Measurements from ENCODE around the gene TNFRSF4. TPM values are rescaled to one million over a fixed set of nuclear protein-coding genes. Genes with fewer than 3 reads are reported as not detected.

The TNFRSF4 gene
- total RNA-seq, 1 donor from 2014 or later = 0.40 TPM

DNA sequence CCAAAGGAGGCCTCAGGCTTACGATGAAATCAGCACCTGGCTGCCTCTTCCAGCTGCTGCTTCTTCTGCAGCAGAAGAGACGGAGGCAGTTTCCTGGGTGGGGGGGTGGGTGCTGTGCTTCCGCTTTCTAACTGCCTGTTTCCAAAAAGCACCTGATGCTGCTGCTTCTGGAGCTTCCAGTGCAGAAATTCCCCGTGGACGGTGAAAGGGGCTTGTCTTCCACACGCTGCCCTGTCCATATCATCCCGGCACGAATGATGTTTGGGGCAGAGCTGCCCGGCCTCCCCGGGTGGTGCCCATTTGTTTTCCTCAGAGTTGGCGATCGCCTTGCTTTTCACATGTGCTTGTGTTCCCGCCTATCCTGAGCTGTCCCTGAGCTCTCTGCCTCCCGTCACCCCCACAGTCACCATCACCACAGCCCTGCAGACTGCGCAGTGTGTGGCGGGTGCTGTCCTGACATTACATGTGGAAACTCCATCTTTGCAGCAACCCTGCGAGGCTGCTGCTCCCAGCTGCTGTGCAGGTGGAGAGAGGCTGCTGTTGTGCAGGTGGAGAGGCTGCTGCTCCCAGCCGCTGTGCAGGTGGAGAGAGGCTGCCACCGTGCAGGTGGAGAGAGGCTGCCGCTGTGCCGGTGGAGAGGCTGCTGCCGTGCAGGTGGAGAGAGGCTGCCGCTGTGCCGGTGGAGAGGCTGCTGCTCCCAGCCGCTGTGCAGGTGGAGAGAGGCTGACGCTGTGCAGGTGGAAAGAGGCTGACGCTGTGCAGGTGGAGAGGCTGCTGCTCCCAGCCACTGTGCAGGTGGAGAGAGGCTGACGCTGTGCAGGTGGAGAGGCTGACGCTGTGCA lies 38.5 kb downstream of the TNFRSF4 start:
- H3K4me3 ChIP-seq (ENCODE audit: low read depth, low read length) = no peak overlapping the region
- TF ChIP-seq, protein P1, sequence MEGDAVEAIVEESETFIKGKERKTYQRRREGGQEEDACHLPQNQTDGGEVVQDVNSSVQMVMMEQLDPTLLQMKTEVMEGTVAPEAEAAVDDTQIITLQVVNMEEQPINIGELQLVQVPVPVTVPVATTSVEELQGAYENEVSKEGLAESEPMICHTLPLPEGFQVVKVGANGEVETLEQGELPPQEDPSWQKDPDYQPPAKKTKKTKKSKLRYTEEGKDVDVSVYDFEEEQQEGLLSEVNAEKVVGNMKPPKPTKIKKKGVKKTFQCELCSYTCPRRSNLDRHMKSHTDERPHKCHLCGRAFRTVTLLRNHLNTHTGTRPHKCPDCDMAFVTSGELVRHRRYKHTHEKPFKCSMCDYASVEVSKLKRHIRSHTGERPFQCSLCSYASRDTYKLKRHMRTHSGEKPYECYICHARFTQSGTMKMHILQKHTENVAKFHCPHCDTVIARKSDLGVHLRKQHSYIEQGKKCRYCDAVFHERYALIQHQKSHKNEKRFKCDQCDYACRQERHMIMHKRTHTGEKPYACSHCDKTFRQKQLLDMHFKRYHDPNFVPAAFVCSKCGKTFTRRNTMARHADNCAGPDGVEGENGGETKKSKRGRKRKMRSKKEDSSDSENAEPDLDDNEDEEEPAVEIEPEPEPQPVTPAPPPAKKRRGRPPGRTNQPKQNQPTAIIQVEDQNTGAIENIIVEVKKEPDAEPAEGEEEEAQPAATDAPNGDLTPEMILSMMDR (conservative IDR thresholded peaks at IDR 0.05; ENCODE audit: low read depth, low read length) = no peak
- DNase-seq (ENCODE audit: low read depth) = no peak

DNA sequence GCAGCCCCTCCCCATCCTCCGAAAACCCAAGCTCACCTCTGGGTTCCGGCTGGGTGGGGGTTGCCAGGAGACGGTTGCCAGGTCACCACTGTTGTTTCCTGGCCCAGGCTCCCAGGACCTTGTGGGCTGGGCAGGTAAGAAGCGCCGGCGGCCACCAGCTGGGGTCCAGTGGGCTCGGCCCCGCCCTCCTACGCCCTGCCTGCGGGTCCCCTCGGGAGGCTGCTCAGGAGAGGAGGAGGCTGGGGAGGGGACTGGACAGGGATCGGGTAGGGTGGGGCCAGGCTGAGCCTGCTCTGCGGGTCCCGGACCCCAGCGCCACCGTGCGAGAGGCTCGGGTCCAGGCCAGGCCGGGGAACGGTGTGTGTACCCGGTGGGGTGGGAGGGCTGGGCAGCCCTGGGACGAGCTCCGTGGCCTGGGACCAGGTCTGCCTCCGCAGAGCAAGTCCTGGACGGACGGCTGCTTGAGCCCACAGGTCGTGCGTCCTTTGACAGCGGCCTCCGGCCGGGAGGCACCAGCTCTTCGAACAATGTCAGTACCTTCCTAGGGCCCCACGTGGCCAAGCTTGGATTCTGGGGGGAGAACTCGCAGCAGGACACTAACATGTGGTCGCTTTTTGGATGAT lies 40.0 kb downstream of the TNFRSF4 start, which contains the start of gene TTLL10:
TTLL10 (plus strand) TSS at position 88 of the 623 bp plus-strand sequence. CDS start 5,336 bp downstream, outside the sequence.
- DNase-seq (ENCODE audit: low read depth) = no peak
- no peak within 1 kb of the TSS for H3K4me3 ChIP-seq (ENCODE audit: low read depth, low read length)
- TF ChIP-seq, protein P1 (conservative IDR thresholded peaks at IDR 0.05; ENCODE audit: low read depth, low read length) = no peak

DNA sequence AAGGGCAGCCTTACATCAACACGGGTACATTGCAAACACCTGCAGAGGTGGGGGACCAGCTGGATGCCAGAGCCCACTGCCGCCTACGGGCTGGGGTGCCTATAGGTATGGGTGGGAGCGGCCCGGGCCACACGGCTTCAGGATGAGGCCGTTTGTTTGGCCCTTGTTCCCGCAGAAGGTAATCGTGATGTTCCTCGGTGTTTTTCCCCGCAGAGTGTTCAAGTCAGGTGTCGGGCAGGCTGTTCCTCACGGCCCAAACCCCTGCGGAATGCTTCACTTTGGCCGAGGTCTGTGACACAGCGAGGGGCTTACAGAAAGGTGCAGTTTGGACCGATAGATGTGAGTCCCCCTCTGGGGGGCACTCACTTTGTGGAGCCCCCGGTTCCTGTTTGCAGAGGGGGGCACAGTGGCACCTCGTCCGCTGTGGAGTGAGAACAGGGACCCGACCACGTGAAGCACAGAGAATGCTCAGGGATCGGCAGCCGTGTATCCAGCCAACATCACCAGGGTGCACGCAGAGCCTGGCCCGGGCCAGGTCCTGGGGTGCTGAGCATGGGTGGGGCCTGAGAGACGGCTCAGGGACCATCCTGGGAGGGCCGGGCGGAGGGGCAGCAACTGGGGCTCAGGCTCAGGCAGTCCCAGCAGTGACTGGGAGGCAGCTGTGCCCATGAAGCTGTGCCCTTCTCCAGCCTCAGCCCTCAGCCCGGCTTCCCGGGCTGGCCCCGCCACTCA lies 40.7 kb downstream of the TNFRSF4 start:
- TF ChIP-seq, protein P1 (conservative IDR thresholded peaks at IDR 0.05; ENCODE audit: low read depth, low read length) = no peak
- DNase-seq (ENCODE audit: low read depth) = no peak
- no peak overlapping the region for H3K4me3 ChIP-seq (ENCODE audit: low read depth, low read length)

DNA sequence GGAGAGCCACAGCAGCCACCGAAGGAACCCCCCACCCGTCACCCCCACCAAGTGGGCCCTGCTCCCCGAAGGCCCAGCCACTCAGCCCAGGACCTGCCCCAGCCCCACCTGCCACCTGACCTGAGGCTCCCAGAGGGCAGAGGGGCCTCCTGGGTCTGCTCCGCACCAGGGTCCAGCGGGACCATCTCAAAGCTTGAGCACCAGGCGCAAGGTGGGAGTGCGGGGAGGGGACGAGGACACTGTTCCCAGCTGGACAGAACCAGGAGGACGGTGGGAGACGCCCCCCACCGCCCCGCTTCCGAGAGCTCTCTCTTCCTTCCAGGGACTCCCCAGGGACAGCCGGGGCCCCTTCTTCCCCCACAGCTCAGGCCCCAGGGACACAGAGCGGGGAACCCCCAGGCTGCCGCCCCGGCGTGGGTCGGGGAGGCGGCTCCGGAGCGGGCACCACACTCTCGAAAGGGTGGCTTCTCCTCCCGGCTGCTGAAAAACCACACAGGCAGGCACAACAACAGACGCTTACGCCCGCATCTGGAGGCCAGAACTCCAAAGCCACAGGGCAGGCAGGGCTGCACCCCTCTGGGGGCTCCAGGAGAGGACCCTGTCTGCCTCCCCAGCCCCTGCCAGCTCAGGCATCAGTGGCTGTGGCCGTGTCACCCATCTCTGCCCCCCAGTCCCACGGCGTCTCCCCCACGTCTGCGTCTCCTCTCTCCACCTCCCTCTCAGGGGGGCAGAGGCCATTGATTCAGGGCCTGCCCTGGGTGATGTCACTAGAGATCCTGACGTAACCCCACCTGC lies 42.2 kb downstream of the TNFRSF4 start:
- TF ChIP-seq, protein P1 (conservative IDR thresholded peaks at IDR 0.05; ENCODE audit: low read depth, low read length) = no peak
- H3K4me3 ChIP-seq (ENCODE audit: low read depth, low read length) = no peak overlapping the region
- no peak for DNase-seq (ENCODE audit: low read depth)

DNA sequence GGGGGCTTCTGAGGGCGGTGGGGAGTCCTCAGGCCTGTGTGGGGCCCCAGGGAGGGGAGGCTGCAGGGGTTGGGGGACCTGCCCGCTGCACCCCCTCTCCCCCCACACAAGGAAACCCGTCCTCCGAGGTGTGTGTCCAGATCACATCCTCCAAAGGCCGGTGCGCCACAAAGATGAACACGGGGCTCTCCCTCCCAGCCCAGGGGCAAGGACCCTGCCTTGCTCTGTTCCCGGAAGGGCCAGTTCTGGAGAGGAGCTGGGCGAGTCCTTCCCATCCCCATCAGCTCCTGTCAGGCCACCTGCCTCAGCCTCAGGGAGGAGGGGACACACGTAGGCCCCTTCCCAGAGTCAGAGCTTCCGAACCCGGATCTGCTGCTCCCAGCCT lies 42.8 kb downstream of the TNFRSF4 start:
- no peak overlapping the region for H3K4me3 ChIP-seq (ENCODE audit: low read depth, low read length)
- DNase-seq (ENCODE audit: low read depth) = no peak
- TF ChIP-seq, protein P1 (conservative IDR thresholded peaks at IDR 0.05; ENCODE audit: low read depth, low read length) = no peak

Data from epithelial cell of proximal tubule (primary cell).